Smooth muscle cell (in vitro differentiated cells): Measurements from ENCODE around the gene SIK2. TPM values are rescaled to one million over a fixed set of nuclear protein-coding genes. Genes with fewer than 3 reads are reported as not detected.

Source experiments
- DNase-seq: peaks from one replicate; lab custom pipeline; 2025; ENCODE audit not compliant: unreplicated experiment; lab: John Stamatoyannopoulos, UW
- H2AFZ ChIP-seq: fragments of 200-600 bp; sonication (generic); 2 replicates; pipeline ENCODE4 v1.6.0; 2016; ENCODE audit warnings: antibody characterized with exemption, low read depth, mild to moderate bottlenecking
- H3F3A ChIP-seq: fragments of 200-600 bp; sonication (generic); 2 replicates; pipeline ENCODE4 v1.6.0; 2017; ENCODE audit warnings: antibody characterized with exemption, low read depth
- H3K27ac ChIP-seq: fragments of 200-600 bp; sonication (generic); 2 replicates; pipeline ENCODE4 v1.5.1; 2016; ENCODE audit warnings: low read depth, mild to moderate bottlenecking
- H3K27me3 ChIP-seq: fragments of 200-600 bp; sonication (generic); 2 replicates; pipeline ENCODE4 v1.6.1; 2016; ENCODE audit warnings: low read depth, mild to moderate bottlenecking
- H3K36me3 ChIP-seq: fragments of 200-600 bp; sonication (generic); 2 replicates; pipeline ENCODE4 v1.5.1; 2016; ENCODE audit warnings: low read depth
- H3K4me1 ChIP-seq: fragments of 200-600 bp; sonication (generic); 2 replicates; pipeline ENCODE4 v1.5.1; 2016; ENCODE audit warnings: low read depth
- H3K4me2 ChIP-seq: fragments of 200-600 bp; sonication (generic); 2 replicates; pipeline ENCODE4 v1.6.0; 2016; ENCODE audit warnings: mild to moderate bottlenecking
- H3K4me3 ChIP-seq: fragments of 200-600 bp; sonication (generic); 2 replicates; pipeline ENCODE4 v1.5.1; 2016; ENCODE audit warnings: mild to moderate bottlenecking
- H3K79me2 ChIP-seq: fragments of 200-600 bp; sonication (generic); 2 replicates; pipeline ENCODE4 v1.6.0; 2016; ENCODE audit warnings: low read depth, mild to moderate bottlenecking
- H3K9ac ChIP-seq: fragments of 200-600 bp; sonication (generic); 2 replicates; pipeline ENCODE4 v1.6.0; 2016; ENCODE audit warnings: low read depth
- H3K9me3 ChIP-seq: fragments of 200-600 bp; sonication (generic); replicated peaks from 2 replicates; pipeline ENCODE4 v1.5.1; 2016; ENCODE audit warnings: low read depth
- H4K20me1 ChIP-seq: fragments of 200-600 bp; sonication (generic); 2 replicates; pipeline ENCODE4 v1.6.0; 2016; ENCODE audit warnings: low read depth
- WGBS: methylation state at CpG from one replicate; pipeline ENCODE4 v1.1.7; 2016; ENCODE audit warnings: low lambda C conversion rate; 5-methylcytosine and 5-hydroxymethylcytosine counted together
- polyA plus RNA-seq: library from polyadenylated mRNA; unstranded; fragments of >200 nt; fragmentation: Nextera tagmentation; extraction: Ambion mirVana; gene quantifications from 2 replicates; pipeline ENCODE4 v1.2.1, GENCODE V29; 2016
- total RNA-seq: library from RNA; depleted of rRNA; stranded (reverse); fragments of >200 nt; gene quantifications from 2 replicates; pipeline ENCODE4 v1.2.3, GENCODE V29; 2014
- TF ChIP-seq, protein P1 (sequence below): fragments of 200-600 bp; sonication (generic); IDR thresholded peaks from 2 replicates; pipeline ENCODE4 v1.5.1; 2017; ENCODE audit warnings: borderline replicate concordance, mild to moderate bottlenecking, antibody characterized with exemption; ENCODE audit not compliant: insufficient read depth, poor library complexity, severe bottlenecking

The SIK2 gene
- total and polyA plus RNA-seq, 2 experiments from 2014 or later: 1.9 to 14.1 TPM

- H3K9ac ChIP-seq: no peak overlapping the region
- TF ChIP-seq, protein P1, sequence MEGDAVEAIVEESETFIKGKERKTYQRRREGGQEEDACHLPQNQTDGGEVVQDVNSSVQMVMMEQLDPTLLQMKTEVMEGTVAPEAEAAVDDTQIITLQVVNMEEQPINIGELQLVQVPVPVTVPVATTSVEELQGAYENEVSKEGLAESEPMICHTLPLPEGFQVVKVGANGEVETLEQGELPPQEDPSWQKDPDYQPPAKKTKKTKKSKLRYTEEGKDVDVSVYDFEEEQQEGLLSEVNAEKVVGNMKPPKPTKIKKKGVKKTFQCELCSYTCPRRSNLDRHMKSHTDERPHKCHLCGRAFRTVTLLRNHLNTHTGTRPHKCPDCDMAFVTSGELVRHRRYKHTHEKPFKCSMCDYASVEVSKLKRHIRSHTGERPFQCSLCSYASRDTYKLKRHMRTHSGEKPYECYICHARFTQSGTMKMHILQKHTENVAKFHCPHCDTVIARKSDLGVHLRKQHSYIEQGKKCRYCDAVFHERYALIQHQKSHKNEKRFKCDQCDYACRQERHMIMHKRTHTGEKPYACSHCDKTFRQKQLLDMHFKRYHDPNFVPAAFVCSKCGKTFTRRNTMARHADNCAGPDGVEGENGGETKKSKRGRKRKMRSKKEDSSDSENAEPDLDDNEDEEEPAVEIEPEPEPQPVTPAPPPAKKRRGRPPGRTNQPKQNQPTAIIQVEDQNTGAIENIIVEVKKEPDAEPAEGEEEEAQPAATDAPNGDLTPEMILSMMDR: no peak
- no peaks in the 10 kb centered on the region for H3K79me2 ChIP-seq
- H3K4me1 ChIP-seq: peaks cover 5% of the 10 kb centered on the region
- H3K4me3 ChIP-seq: no peak overlapping the region
- no peak overlapping the region for H3K27ac ChIP-seq
- no peaks in the 10 kb centered on the region for H3F3A ChIP-seq
- H3K36me3 ChIP-seq: no peaks in the 10 kb centered on the region
- no peak overlapping the region for H3K4me2 ChIP-seq
- no peaks in the 10 kb centered on the region for H3K27me3 ChIP-seq
- H4K20me1 ChIP-seq: no peaks in the 10 kb centered on the region
- 87% methylated on average over 6 of the region's 6 CpGs for WGBS
- H3K9me3 ChIP-seq: no peaks in the 10 kb centered on the region
- no peak overlapping the region for H2AFZ ChIP-seq
- no peak for DNase-seq
Observed at GRCh38 chr11:111571829-111572501, 30.3 kb upstream of the SIK2 start.

DNA sequence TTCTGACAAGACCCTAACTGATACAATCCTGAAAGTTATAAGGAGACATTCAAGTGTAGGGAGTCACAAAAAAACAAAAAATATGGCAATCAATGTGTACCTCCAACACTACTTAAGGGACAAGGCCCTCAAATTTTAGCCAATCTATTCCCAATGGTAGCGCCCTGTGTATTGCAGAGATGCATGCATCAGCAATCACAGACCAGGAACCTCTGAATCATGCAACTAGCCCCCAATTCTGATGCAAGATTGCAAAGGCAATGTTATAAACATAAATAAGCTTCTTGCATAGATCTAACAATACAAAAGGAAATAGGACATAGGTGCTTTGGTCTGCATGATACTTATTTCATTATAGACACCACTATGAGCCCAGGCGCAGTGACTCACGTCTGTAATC is 29.7 kb upstream of the SIK2 start:
- no peak overlapping the region for H2AFZ ChIP-seq
- H3K36me3 ChIP-seq: no peaks in the 10 kb centered on the region
- no peak overlapping the region for H3K4me3 ChIP-seq
- no peaks in the 10 kb centered on the region for H4K20me1 ChIP-seq
- H3K9ac ChIP-seq: no peak overlapping the region
- H3K79me2 ChIP-seq: no peaks in the 10 kb centered on the region
- no peaks in the 10 kb centered on the region for H3K27me3 ChIP-seq
- no peak overlapping the region for H3K4me2 ChIP-seq
- no peaks in the 10 kb centered on the region for H3F3A ChIP-seq
- no peaks in the 10 kb centered on the region for H3K9me3 ChIP-seq
- no peak overlapping the region for H3K27ac ChIP-seq
- DNase-seq: no peak
- H3K4me1 ChIP-seq: peaks cover 5% of the 10 kb centered on the region
- TF ChIP-seq, protein P1: no peak
- WGBS: 92% methylated on average over 3 of the region's 3 CpGs

- Histone ChIP-seq H3K27me3 (no peaks in the 10 kb centered on the region), H3K4me1 (peaks cover 5% of the 10 kb centered on the region), H3K9ac (no peak overlapping the region), H4K20me1 (no peaks in the 10 kb centered on the region), H3K4me2 (no peak overlapping the region), H3K36me3 (no peaks in the 10 kb centered on the region), H3K4me3 (no peak overlapping the region), H3K27ac (no peak overlapping the region), H2AFZ (no peak overlapping the region), H3K9me3 (no peaks in the 10 kb centered on the region), H3K79me2 (no peaks in the 10 kb centered on the region), H3F3A (no peaks in the 10 kb centered on the region)
- WGBS: 86% methylated on average over 4 of the region's 4 CpGs
- TF ChIP-seq, protein P1: no peak
- DNase-seq: no peak
Observed at GRCh38 chr11:111573821-111574249, 28.4 kb upstream of the SIK2 start.
